ENCODE measurements around the gene INTS3.
A peak's percentile ranks its signal among the peaks of the same experiment; 100 is the strongest.
"Not testable (repeated sequence)": the region's sequence is repeated elsewhere in the genome, so short reads cannot be mapped to it uniquely, and the experiment has no call there.

The INTS3 gene

GRCh38 chr1:153698923-153699714, 28.7 kb upstream of the INTS3 start:
- no peak for DNase-seq (ENCODE audit: low read depth in 2 of 2)

GRCh38 chr1:153699768-153700167, 28.1 kb upstream of the INTS3 start:
- no peak for DNase-seq (ENCODE audit: low read depth in 2 of 2)

- no peak for DNase-seq (ENCODE audit: low read depth in 2 of 2)
Measured at GRCh38 chr1:153705484-153705883, 22.4 kb upstream of the INTS3 start.

- DNase-seq (ENCODE audit: low read depth in 2 of 2) = no peak
Measured at GRCh38 chr1:153711026-153711425, 16.8 kb upstream of the INTS3 start.

- DNase-seq (ENCODE audit: low read depth in 2 of 2) = not testable (repeated sequence)
Measured at GRCh38 chr1:153716211-153716610, 11.6 kb upstream of the INTS3 start.

GRCh38 chr1:153717330-153717729, 10.5 kb upstream of the INTS3 start:
- no peak for DNase-seq (ENCODE audit: low read depth in 2 of 2)

GRCh38 chr1:153723687-153724086, 4.2 kb upstream of the INTS3 start:
- no peak for DNase-seq (ENCODE audit: low read depth in 2 of 2)

GRCh38 chr1:153724634-153725033, 3.2 kb upstream of the INTS3 start:
- DNase-seq (ENCODE audit: low read depth in 2 of 2) = not testable (repeated sequence)

GRCh38 chr1:153728305-153729066, 636 bp downstream of the INTS3 start:
- DNase-seq (ENCODE audit: low read depth in 2 of 2) = peak in 1 of 2 donors; percentile 6

- DNase-seq (ENCODE audit: low read depth in 2 of 2) = no peak
Measured at GRCh38 chr1:153730468-153730988, 2.7 kb downstream of the INTS3 start.

- DNase-seq (ENCODE audit: low read depth in 2 of 2) = no peak
Measured at GRCh38 chr1:153733970-153734369, 6.1 kb downstream of the INTS3 start.

GRCh38 chr1:153734396-153735089, 6.7 kb downstream of the INTS3 start:
- no peak for DNase-seq (ENCODE audit: low read depth in 2 of 2)

- DNase-seq (ENCODE audit: low read depth in 2 of 2) = no peak
Measured at GRCh38 chr1:153735090-153735420, 7.2 kb downstream of the INTS3 start.

GRCh38 chr1:153741986-153742385, 14.1 kb downstream of the INTS3 start:
- no peak for DNase-seq (ENCODE audit: low read depth in 2 of 2)

- no peak for DNase-seq (ENCODE audit: low read depth in 2 of 2)
Measured at GRCh38 chr1:153742411-153743142, 14.7 kb downstream of the INTS3 start.

GRCh38 chr1:153745417-153745816, 17.6 kb downstream of the INTS3 start:
- no peak for DNase-seq (ENCODE audit: low read depth in 2 of 2)

GRCh38 chr1:153746174-153746573, 18.3 kb downstream of the INTS3 start:
- no peak for DNase-seq (ENCODE audit: low read depth in 2 of 2)

- no peak for DNase-seq (ENCODE audit: low read depth in 2 of 2)
Measured at GRCh38 chr1:153748903-153749302, 21.1 kb downstream of the INTS3 start.

GRCh38 chr1:153749408-153750005, 21.7 kb downstream of the INTS3 start:
- peak; percentile 57 for DNase-seq (ENCODE audit: low read depth in 2 of 2)

GRCh38 chr1:153750026-153750995, 22.5 kb downstream of the INTS3 start:
- DNase-seq (ENCODE audit: low read depth in 2 of 2) = no peak
